ENCODE results near the gene NPSR1.

NPSR1 gene

DNA sequence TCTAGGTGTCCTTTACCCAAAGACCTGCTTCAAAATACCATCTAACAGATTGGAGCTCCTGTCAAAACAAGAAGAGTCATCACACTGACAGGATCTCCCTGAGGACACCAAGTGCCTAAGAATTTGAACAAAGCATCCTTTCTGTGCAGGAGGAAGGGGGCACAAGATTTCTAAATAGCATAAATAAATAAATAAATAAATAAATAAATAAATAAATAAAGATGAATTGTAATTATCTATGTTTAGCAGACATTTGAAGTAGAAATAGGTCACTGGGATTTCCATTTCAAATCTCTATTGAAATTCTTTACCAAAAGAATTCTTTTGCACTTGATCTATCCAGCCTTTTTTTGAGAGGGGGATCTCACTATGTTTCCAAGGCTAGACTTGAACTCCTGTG lies 65.3 kb downstream of the NPSR1 start:
- no peak for DNase-seq

DNA sequence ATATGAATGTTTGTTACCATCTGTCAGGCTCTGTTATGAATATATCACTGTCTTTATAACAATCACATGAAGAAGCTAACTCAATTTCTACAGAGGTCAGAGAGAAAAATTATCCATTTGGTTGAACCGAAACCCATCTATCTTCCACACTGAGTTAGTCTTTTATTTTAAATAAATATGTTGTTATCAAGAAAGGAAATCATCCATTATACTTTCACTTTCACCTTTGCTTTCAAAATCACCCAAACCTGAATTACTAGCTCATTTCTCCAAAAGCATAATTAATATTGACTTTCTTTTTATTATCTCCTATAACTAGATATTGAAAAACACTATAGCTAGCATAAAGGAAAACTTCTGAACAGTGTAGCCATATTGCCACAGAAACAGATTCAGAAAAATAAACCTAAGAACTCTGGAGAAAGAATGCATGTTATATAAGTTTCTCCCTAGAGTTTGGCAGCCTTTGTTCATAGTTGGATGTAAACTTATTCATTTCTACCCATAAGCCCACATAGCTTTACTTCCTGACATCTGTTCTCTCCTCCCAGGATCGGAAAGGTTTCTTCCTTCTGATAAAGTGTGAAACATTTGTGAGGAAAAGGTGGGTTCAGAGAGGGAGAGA lies 66.0 kb downstream of the NPSR1 start:
- DNase-seq = no peak

DNA sequence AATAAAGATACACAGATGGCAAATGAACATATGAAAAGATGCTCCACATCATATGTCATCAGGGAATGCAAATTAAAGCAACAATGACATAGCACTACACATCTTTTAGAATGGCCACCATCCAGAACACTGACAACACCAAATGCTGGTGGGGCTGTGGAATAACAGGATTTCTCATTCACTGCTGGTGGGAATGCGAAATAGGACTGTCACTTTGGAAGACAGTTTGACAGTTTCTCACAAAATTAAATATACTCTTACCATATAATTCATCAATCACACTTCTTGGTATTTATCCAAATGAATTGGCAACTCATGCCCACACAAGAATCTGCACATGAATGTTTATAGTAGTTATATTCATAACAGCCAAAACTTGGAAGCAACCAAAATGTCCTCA lies 68.2 kb downstream of the NPSR1 start:
- DNase-seq = no peak

DNA sequence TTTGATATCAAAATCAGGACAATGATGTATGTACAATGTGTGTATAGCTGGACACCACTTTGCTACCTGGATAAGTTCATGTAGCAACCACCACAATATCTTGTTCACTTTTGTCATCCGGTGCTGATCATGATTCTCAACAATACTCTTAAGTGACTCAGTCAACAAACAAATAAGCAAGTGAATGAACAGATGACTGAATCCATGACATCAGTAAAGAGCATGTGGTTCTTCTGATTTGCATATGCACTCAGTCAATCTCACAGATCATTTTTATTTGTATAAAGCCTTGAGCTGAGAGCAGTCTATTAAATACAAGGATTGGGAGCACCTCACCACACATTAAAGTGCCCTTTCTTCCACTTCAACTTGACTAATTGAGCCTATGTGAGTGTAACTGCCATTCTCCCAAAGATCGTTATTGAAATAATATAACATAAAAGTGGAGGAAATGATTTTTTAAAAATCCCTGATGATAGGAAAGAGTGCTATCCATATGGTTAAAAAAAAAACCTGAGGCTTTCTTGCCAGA lies 69.5 kb downstream of the NPSR1 start:
- no peak for DNase-seq

DNA sequence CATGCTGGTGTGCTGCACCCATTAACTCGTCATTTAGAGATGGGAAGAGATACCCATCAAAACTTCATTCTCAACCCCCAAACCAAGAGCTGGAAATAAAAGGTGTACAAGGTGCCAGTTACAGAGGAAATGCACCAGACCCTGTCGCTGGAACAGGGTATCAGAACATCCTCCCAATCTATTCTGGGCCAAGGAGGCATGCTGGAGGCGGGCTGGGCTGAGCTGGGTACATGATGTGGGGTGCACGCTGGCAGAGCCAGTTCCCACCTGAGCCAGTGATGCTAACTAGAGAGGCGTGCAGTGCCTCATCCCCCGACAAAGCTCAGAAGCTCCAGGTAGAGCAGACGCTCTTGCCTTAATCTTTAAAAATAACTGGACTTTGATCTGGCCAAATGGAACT lies 70.1 kb downstream of the NPSR1 start:
- DNase-seq = no peak

DNA sequence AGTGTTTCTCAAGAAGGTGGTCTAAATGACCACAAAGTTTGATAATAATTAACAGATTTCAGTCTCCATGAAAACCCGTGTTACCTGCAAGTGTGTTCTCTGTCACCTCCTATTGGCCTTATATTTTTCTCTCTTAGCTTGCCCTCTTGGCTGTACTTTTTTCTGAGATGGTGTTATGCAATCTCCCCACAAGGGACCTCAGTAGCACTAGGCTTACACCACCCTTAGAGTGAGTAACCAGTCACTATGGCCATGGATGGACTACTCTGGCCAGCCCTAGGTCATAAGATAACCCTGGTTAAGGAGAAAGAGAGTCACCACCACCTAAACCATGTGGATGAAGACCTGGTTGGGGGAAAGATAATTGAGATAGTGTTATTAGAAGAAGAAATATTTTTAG lies 76.8 kb downstream of the NPSR1 start:
- no peak for DNase-seq

DNA sequence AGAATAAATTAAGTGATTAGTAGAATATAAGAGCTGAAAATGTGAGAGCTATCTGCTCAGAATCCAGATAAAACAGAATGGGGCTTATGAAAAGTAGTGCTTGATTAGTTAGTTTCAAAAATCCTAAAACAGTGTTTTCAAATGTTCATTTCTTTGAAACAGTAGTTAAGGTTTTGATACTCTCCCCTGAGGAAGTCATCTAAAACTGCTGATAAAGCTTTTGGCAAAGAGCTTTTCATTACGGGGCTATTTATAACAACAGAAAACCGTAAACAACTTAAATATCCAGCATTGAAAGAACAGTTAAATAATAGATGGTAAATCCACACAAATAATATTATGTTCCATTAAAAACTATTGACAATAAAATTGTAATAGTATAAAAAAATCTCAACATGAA lies 77.5 kb downstream of the NPSR1 start:
- DNase-seq = no peak

DNA sequence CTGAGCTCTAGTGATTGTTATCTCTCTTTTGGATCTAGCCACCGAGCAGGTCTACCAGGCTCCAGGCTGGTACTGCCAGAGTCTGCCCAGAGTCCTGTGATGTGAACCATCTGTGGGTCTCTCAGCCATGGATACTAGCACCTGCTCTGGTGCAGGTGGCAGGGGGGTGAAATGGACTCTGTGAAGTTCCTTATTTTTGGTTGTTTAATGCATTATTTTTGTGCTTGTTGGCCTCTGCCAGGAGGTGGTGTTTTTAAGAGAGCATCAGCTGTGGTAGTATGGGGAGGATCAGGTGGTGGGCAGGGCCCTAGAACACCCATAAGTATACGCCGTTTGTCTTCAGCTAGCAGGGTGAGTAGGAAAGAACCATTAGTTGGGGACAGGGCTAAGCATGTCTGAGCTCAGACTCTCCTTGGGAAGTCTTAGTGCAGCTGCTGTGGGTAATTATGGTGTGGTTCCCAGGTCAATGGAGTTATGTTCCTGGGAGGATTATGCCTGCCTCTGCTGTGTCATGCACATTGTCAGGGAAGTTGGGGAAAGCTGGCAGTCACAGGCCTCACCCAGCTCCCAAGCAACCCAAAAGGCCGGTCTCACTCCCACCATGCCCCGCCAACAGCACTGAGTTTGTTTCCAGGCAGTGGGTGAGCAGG lies 81.8 kb downstream of the NPSR1 start:
- no peak for DNase-seq

DNA sequence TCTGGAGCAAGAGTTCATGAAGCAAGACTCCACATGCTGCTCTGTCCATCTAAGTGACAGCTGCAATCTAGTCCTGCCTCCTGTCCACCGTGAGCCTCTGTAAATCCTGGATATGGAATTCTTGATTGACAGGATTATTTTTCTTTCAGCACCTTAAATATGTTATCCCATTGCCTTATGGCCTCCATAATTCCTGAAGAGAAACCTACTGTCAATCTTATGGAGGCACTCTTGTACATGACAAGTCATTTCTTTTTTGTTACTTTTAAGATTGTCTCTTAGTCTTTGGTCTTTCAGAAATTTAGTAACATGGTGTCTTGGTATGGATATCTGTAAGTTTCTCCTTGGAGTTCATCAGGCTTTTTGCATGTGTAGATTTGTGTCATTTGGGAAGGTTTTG lies 82.8 kb downstream of the NPSR1 start:
- DNase-seq = no peak

DNA sequence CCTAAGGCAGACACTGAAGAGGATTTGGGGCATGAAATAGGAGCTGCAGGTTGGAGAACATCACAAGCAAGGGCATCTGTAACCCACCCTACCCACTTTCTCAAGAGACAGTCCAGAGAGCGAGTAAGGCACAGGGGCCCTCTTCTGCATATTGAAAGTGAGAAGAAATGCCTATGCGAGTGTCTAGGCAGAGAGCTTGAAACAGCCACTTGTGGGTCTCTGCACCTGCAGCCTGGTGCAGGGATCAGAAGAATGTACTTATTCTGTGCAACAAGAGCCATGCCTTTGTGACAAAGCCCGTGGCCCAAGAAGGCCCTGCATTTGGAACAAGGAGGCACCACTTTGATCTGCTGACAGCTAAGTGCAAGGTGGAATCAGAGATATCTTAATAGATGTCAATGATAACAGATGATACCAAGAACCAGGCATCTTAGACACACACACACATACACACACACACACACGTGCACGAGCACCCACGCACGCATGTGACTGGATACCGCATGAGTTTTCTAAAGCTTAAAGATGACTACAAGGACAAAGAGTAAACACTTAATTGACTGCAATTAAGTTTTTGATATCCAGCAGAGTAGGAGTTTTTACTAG lies 89.3 kb downstream of the NPSR1 start:
- DNase-seq = no peak

DNA sequence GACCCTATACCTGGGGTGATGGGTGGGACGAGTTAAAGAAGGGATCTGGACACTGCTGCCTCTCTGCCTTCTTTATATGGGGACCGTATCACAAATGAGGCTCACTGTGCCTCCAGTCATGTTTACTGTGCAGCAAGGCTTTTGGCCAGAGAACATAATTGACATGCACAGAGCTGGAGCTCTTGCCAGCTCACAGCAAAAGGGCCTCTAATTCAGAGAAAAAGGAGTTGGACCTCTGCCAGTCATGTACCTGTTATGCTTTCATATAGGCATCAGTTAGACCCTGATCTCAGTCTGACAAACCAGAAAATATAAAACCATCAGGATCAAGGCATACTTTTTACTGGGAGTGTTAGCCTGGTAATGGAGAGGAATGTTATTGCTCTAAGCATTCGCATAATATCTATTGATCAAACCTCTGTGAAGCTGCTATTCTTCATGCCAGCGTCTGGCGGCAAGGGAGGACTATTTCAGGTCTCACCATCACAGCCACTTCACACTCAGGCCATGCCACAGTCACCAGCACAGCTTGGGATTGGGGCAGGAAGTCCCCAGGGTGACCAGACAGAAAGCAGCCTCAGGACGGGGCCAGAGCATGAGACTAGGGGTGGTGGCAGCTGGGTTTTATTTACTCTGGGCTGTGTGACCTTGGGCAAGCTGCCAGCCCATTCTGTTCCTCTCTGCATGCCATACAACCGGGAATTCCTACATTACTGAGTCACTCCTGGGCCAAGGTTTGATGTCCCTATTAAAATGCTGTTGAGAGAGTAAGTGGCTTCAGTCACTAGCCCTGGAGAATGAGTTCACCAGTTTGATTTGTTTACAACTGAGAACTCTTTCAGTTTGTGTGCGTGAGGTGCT lies 90.1 kb downstream of the NPSR1 start:
- DNase-seq = no peak

DNA sequence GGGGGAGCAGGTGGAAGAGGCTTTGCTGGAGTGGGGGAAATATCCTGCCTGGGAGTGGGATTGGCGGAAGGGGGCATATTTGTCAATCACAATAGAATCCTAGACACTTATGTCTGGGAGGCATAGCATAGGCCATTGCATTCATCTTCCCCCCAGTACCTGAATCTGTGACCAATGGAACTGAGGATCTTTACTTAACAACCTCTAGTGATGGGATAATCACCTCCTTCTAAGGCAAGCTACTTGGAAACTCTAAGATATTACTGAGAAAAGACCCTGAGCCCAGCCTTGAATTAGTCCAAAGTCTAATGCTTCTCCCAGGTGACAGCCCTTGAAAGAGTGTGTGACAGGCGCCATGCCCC lies 90.7 kb downstream of the NPSR1 start:
- no peak for DNase-seq

DNA sequence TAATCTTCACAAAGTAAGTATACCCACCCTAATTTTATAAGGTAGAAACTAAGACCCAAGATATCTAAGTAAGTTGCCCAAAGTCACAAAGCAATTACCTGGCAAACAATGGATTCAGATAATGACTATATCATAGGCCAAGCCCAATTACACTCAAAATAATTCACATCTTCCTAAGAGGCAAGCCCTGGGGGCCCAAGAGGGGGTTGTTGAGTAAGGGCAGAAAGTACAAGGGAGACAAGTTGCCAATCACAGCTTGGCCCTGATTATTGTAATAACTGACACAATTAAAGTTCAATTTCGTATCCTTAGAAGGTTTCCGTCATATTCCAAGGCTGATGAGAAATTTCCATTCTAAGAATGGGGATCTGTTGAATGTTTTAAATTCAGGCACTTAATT lies 91.4 kb downstream of the NPSR1 start:
- no peak for DNase-seq

DNA sequence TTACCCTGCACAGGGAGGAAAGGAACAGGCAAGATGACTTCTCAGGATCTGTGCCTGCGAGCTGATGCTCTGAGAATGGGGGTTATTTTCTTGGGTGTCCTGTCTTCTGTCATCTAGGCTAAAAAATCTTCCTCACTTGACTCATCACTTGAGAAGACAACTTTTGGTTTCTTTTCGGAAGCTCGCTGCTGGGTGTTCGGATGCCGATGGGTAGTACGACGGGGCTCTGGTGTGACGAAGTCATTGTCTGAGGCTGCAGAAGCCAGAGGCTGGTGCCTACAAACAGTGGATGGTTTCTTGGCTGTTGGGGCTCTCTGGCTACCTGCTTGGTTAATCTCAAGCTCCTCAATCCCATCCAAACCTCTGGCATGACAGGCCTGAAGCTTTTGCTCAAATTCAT lies 92.2 kb downstream of the NPSR1 start:
- DNase-seq = no peak

DNA sequence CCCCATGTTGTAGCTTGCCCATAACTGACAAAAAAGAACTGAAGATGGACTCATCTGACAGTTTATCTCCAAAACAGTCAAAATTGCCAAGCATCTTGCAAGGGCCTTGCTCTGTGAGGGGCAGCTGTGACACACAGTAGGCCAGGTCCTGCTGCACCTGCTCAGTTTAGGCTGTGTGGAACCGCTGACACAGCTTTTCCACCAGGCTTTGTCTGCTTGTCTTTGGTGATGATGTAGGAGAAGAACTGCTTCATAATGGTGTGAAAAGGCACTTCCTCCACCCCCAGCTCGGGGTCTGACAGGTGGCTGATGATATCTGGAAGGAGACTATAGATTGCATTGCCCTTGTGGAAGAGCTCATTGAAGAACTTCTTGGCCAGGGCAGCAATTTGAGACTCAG lies 92.6 kb downstream of the NPSR1 start:
- no peak for DNase-seq

DNA sequence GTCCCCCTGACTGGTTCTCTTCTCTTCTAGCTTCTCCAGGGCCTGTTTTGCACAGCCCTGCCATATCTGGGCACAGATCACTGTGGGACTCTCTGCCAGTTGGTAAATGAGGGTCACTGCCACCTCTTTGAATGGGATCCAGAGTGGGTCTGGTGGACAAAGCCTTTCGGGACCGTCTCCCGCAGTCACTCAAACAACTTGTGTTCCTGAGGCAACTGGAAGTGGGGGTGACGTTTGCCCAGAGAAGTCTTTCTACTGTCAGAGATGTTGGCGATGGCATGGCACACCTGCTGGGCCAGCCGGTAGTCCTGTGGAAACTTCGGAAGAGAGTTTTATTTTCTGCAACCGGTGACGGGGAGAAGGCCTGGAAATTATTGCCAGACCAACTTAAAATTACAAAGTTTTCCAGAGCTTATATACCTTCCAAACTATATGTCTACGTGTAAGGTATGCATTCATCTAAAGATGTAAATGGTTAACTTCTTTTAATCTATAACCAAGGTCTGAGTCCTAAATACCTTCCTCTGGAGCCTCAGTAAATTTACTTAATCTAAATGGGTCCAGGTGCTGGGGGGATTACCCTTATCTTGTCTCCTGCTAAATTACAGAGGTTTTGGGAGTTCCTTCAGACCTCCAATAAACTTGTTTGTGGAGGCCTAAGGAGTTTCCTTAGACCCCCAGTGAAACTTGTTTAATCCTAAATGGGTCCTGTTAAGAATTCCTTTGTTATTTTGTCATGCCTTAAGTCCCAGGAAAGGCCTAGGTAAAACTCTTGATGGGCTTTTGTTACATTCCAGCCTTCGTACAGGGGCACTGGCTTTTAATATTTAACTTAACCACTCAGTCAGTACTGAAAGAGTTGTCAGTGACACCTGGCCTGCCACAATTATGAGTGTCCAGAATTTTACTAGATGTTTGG lies 94.0 kb downstream of the NPSR1 start:
- no peak for DNase-seq

DNA sequence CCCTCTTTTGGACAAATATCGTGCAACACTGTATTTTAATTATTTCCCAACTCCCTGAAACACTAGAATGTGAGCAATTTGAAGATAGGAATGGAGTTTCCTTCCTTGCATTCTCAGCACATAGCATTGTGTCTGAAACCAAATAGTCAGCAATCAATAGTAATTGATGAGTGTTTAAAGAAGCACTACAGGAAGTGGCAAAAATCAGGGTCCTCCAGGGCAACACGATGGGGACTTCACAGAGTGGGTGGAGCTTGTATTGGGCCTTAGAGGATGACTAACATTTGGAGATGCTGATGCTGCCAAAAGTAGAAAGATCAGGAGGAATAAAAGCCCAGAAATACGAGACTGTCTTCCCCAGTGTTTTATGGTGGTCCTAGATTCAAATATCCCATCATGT lies 94.9 kb downstream of the NPSR1 start:
- no peak for DNase-seq

DNA sequence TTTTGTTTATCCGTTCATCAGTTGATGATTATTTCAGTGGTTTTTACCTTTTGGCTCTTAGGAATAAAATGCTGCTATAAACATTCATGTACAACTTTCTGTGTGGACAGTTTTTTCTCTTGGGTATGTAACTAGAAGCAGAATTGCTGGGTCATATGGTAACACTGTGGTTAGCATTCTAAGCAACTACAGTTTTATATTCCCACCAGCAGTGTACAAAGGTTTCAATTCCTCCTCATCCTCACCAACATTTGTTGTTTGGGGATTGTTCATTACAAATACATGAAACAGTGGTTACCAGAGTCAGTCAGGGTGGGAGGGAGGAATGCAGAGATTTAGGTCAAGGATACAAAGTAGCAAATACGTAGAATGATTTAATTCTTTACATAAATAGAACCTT lies 97.0 kb downstream of the NPSR1 start:
- DNase-seq = no peak

DNA sequence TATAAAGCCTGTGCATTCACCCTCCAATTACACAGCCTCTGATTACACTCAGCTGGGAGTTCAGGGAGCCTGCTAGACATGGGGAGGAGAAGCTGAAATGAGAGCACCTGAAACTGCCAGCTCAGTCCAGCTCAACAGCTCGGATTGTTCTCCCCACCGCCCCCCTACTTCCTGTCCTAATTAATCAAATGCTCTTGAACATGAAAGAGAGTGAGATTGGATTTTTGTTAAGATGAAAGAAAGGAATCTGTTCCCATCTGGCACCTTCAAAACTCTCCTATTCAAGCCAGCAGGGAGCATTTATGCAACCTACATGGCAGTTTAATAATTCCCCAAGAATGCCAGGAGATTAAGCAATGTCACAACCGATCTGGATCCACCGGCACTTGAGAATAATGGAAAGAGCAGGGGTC lies 98.0 kb downstream of the NPSR1 start:
- no peak for DNase-seq

DNA sequence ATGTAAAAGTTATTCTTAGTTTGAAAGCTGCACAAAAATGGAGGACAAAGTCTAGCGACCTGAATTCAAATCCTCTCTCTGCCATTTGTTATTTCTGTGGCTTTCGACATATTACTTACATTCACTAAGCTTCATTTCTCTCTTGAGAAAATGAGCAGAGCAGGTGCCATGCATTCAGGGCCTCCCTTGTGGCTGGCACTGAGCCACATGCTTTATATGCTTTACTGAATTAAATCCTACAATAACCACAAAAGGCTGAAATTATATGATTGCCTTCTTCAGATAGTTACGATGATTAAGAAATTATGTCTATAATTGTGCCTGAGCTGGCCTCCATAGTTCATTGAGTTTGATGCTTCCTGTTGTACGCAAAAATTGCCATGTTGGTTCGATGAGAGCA lies 98.7 kb downstream of the NPSR1 start:
- no peak for DNase-seq

DNA sequence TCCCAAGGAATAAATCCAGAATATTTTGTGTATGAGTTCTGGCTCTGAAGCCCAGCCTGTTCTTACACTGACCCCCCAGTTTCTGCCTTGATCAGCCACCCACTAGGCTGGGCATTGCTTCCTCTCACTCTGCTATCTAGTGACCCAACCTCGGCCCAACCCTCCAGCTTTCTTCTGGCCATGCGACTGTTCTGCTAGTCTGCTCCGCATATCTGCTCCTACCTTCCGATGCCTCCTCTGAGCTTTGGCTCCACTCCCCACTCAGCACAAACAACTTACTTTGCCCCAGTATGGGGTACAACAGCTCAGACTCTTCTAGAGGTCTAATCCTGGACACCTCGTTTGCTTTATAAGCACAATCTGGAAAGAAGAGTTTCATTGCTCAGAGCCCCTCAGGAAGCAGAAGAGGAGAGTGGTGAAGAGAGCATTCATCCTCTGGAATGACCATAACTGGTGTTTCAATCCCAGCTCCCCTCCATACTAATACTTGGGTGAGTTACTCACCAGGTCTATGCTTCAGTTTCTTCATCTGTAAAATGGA lies 99.6 kb downstream of the NPSR1 start:
- DNase-seq = no peak

DNA sequence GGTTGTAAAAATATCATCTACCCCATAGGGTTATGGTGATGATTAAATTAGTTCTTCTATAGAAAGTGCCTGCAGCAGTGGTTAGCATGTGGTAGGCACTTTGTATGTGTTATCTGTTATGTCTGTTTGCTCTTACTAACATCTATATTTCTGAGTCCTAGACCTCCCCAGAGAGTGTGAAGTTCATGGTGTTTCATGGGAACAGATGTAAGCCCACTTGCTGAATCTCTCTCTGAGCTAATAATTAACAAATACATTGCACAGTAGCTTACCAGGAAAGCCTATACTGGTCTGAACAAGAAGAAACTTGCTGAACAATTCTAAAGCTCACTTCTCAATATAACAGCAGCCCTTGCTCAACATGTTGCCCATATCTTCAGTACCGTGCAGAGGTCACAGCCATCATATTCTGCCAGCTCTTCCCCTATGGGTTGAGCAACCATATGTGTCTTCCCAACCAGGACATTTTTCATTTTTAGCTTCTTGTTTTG lies 100.1 kb downstream of the NPSR1 start:
- DNase-seq = no peak
